HG03521 (cell line): ENCODE results near the gene TBRG4.
A peak's percentile ranks its signal among the peaks of the same experiment; 100 is the strongest.

Experiments
- ATAC-seq: cut with Tn5 transposase; IDR thresholded peaks from one replicate; pipeline ENCODE4 v1.9.1; 2021; ENCODE audit warnings: mild to moderate bottlenecking, moderate library complexity; ENCODE audit not compliant: unreplicated experiment

Gene TBRG4

DNA sequence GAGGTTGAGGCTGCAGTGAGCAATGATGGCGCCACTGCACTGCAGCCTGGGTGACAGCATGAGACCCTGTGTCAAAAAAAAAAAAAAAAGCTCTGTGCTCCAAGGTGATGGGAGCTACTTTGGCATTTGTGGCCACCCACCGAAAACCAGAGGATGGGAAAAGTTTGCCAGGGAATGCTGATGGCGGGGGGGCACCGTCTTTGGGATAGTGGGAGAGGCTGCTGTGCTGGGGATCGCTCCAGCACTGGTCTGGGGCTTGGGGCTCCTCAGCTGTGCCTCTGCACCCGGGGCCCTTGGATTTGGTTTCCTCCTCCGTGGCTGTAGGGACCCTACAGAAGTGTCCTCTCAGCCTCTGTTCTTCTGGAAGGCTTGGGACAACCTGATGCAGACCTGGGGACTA is 34.4 kb upstream of the TBRG4 start:
- no peak for ATAC-seq

DNA sequence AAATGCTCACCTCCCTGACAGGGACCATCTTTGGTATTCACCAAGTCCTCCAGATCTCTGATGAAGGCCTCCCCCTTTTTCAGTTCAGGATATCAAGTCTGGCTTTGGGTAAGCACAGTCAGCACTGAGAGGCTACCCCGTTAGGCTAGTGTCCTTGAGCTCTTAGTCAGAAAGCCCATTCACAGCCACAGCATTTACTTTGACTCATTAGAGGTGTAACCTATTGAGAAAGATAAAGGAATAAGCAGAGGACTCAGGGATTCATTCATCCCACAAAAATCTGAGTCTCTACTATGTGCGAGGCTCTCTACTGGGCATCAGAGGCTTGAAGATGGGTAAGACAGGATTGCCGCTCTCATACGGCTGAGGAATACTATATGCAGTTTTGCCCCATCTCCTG is 32.1 kb upstream of the TBRG4 start:
- no peak for ATAC-seq

DNA sequence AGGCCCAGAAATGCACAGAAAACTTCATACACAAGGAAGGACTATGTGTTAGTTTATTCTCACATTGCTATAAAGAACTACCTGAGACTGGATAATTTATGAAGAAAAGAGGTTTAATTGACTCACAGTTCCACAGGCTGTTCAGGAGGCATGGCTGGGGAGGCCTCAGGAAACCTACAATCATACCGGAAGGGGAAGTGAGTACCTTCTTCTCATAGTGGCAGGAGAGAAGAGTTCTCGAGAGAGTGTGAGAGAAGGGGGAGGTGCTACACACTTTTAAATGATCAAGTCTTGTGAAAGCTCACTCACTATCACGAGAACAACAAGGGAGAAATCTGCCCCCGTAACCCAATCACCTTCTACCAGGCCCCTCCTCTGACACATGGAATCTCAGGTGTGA is 29.3 kb upstream of the TBRG4 start:
- no peak for ATAC-seq

DNA sequence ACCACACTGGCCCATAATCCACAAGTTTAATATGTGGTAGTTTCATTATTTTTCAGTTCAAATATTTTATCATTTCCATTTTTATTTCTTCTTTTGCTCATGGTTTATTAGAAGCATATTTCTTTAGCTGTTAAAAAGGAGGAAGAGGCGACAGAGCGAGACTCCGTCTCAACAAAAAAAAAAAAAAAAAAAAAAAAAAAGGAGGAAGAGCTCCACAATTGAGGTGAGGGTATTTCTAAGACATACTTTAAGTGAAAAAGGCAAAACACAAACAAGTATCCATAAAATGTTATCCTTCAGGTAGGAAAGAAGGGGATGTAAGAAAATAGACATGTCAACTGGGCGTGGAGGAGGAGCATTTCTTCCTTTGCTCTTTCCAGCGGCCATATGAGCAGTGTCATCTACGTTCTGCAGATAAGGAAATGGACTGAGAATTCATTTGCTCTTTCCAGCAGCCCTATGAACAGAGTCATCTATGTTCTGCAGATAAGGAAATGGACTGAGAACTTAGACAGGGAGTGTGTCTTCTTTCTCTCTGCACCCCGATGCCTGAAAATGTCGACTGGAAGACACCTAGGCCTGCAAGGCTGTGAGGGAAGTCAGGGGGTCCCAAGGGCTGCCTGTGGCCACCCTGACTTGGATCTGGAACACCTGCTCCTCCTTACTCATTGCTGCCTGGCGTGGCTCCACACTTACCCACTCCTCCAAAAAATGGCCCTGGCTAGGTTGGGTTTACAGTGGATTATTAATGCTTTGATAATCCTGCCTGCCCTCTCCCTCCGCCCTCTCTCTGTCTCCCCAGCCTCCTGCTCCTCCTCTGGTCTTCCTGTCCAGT is 27.2 kb upstream of the TBRG4 start:
- no peak for ATAC-seq

DNA sequence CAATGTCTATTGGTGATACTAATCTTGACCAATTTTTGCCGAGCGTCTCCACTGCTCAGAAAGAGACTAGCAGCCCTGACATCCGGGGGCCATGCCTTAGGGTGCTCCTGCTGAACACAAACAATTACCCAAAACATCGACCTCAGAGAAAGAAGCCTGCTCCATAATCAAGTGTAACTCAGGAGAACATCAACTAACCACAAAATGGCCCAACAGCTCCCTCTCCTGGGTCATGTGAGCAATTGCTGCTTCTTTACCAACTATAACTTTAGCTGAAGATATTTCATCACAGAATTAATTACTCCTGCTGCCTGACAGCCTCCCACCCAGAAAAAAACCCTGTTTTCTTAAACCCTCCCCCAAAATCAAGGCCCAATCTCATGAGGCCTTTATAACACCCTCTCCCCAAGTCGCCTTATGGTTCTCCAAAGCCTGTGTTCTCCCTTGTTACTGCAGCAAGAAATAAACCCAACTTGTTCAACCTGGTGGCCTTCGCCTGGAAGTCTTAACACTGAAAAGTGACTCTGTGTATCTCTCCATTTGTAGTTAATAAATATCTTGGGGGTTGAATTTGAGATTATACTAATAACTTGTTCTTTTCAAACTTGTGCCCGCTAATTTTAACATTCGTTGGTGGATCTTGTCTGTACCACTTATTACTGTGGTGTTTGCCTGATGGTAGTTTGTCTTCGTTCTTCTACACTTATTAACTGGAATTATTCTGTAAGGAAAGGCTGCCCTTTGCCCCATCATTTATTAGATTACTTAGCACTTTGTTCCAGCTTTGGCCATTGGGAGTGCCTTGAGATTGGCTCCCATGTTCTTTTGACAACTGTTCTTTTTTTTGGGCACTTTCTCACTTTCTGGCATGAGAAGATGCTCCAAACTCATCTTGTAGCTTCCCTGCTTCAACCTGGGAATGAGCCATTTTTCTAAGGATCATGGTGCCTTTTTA is 24.9 kb upstream of the TBRG4 start:
- peak; percentile 63 for ATAC-seq

DNA sequence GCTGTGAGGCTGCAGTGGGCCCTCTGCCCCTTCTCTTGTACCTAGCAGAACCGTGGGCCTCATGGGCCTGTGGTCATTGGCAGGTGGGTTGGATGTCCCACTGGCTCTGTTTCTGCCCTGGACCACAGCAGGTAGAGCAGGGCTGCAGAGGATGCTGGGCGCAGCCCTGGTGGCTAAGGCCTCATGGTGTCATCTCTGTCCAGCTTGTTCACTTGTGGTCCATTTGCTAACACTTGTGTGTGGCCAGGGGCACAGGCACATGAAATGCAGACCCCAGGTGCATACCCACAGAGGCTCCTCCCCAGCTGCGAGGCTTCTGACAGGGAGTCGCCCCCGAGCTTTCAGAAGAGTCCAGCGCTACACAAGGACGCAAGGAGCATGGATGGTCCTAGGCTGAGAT is 22.4 kb upstream of the TBRG4 start:
- no peak for ATAC-seq

DNA sequence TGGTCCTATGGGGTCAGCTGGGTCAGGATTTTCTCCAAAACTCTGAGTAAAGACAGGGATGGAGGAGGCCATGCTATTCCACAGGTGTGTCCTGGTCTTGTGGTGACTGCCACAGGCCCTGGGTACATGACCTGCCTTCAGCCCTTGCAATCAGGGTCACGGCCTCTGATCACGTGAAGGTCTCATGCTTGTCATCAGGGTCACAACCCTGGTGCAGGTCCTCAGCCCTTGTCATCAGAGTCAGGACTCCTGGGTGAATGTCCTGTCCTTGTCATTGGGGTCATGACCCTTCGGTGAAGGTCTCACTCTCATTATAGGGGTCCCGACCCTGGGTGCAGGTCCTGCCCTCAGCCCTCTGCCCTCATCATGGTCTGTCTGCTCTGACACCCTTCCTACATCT is 21.9 kb upstream of the TBRG4 start:
- ATAC-seq = no peak

DNA sequence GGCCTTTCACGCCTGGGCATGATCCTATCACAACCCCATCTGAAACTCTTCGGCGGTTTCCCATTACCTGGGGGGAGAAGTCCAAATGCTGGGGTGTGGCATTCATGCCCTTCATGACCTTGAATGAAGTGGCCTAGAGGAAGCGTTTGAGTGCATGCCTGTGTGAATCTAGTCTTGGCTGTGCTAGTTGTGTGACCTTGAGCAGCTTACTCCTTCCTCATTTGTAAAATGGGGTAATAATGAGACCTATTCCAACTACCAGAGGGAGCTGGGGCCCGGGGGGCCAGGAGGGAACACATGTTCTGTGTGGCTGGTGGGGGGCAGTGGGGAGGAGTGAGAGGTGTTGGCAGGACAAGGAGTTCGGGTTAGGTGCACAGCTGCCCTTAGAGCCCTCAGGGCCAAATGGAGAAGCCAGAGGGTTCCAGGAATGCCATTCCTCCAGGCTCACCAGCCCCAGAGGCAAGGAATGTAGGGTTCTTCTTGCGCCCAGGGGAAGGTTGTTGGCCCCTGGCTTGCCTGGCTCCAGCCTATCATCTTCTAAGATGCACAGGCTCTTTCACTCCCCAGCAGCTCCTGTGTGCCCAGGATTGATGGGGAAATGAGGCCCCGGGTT is 21.3 kb upstream of the TBRG4 start:
- ATAC-seq = no peak

DNA sequence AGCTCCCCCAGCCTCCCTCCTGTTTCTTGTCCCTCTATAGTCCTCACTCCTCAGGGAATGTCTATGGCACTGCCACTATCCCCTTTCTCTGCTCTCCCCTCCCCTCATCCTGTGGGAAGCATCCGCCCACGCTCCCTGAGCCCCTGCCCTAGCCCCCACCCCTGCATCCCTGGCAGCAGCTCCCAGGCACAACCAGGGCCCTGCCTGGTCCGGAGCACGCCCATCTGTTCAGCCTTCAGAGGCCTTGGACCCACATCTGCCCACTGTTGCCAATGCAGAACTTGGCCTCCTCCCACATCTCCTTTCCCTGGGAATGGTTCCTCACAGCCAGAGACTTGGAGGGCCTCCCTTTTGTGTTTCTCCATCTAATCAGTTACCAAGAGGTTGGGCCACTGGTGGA is 20.4 kb upstream of the TBRG4 start:
- ATAC-seq = no peak

DNA sequence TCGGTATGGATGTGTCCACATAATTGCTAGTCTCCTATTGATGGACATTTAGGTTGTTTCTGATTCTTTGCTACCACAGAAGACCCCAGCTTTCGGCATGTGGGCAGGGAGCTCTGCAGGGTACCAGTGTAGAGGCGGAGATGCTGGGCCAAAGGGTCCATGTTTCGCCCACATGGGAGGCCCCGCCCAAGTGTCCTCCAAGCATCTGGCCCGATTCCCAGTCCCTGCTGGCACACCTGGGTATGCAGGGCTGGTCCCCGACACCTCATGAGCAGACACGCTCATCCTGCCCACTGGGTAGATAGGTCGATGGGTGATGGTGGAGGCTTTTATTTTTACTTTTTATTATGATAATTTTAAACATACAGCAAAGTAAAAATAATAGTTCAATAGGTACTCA is 19.4 kb upstream of the TBRG4 start:
- ATAC-seq = no peak

DNA sequence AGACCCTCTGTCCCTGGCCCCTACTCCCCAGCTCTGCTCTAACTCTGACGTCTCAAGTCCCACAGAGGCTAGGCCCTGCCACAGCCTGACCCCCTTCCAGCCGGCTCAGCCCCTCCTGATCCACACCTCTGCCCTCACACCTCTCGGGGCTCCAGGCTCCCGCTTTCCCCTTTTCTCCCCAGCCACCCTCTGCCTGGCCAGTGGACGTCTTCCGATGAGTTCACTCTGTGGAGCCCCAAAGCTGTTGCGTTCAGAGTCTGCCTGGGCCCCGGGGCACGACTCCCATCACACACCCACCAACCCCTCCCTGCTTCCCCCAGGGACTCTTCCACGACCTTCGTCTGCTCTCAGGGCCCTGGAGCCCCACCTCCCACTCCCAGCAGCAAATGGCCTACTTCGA is 18.4 kb upstream of the TBRG4 start:
- ATAC-seq = no peak

DNA sequence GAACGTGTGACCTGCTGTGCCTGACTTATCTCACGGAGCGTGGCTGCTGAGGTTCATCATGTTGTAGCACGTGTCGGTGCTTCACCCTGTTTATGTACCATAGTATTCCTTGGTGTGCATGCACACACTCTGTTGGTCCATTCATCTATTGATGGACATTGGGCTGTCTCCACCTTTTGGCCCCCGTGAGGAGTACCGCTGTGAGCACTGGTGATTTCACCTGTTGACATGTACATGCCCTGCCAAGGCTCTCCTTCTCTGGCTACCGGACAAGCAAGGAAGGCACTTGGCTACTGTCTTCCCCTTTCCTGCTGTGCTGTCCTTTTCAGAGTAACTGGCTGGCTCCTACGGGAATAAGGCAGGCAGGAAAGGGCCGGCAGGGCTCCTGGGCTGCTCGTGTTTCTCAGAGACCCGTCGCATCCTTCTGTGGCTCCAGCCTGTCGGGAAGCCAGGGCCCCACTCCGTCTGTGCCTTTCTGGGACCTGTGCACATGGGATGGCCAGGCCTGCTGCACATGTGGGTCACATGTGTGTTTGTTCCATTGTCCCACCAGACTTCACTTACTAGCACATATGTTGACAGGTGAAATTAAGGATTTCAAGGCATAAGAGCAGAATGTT is 17.8 kb upstream of the TBRG4 start:
- no peak for ATAC-seq

DNA sequence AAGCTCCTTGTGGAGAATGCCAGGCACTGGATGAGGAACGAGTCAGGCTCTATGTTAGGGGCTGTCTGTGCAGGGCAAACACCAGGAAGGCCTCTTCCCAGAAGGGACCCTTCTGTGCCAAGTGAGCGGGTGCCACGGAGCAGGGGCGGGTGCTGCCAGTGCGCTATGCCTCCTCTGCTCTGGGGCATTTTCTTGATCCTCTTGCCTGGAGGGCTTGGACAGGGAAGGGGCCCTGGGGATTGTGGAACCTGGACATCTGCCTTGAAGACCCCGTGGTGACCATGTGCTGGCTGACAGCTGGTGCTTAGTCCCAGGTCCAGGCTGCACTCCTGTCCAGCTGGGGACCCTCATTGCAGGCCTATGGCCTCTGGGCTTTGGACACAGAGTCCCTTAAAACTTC is 15.4 kb upstream of the TBRG4 start:
- ATAC-seq = no peak

DNA sequence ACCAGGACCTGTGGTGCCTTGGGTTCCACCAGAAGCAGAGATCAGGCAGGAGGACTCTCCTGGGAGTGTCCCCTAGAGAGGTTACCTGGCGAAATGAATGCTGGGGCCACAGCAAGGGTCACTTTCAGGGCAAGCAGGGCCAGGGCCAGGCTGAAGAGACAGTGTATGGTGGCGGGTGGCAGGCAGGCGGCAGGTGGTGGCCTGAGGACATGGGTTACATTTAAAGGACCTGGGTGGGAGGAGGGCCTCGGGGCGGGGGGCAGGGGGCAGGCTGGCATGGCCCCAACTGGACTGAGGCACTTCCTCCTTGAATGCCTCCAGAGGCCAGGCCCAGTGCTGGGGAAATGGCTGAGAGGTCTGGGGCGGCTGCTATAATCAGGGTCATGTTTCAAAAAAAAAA is 14.7 kb upstream of the TBRG4 start:
- no peak for ATAC-seq

DNA sequence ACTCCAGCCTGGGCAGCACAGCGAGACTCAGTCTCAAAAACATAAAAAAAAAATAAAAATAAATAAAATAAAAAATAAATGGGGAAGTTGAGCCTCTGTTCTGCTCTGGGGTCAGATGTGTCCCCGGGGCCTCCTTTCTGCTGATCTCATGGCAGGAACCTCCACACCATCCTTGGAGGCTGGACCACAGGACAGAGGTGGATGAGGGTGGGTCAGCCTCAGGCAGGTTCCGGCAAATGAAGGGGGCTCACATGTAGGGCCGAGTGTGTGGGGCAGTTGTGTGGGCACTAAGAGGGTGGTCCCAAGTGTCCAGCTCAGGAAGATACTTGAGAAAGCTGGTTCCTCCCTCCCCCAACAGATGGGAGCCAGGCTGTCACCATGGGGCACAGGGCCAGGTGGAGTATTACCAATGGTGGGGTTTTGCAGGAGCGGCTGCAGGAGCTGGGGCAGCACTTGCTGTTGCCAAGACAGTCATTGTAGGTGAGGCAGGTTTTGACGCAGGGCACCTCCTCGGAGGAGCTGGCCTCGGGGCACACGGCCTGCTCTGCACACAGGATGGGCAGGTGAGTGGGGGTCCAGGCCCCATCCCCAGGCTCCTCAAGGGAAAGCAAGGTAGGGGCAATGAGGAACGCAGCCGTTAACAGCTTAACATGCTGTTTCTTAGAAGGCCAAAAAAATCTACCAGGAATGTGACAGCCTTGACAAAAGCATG is 13.9 kb upstream of the TBRG4 start:
- no peak for ATAC-seq

DNA sequence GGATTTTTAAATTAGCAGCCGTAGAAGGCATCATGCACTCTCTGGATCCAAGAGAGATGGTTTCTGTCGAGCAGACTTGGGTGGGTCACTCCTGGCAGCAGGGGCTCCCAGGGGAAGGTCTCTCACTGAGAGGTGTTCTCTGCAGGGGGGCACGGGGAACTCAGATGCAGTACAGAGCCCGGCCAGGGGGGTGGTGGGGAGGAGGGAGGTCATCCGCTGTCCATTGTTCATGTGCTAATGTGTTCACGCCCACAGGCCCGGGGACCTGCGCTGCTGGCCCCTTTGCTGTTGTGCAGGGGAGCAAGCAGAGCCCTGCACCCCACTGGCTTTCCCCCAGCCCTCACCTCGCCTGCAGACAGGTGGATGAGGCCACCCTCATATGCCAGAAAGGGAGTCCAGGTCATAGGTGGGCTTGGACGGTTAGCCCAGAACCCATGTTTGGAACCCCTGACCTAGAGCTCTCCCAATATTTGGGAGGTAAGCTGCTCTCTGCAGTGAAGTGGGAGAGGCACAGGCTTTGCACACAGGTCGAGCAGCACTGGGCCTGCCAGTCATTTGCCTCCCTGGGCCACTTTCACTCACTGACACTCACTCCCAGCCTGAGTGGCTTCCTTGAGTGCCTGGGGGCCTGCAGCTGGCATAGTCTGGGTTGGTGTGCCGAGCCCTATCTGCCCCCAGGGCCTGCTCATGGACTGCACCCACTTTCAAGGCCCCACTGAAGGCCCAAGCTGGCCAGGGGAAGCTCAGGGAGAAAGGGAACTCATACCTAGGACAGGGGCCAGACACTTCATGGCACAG is 12.6 kb upstream of the TBRG4 start:
- no peak for ATAC-seq

DNA sequence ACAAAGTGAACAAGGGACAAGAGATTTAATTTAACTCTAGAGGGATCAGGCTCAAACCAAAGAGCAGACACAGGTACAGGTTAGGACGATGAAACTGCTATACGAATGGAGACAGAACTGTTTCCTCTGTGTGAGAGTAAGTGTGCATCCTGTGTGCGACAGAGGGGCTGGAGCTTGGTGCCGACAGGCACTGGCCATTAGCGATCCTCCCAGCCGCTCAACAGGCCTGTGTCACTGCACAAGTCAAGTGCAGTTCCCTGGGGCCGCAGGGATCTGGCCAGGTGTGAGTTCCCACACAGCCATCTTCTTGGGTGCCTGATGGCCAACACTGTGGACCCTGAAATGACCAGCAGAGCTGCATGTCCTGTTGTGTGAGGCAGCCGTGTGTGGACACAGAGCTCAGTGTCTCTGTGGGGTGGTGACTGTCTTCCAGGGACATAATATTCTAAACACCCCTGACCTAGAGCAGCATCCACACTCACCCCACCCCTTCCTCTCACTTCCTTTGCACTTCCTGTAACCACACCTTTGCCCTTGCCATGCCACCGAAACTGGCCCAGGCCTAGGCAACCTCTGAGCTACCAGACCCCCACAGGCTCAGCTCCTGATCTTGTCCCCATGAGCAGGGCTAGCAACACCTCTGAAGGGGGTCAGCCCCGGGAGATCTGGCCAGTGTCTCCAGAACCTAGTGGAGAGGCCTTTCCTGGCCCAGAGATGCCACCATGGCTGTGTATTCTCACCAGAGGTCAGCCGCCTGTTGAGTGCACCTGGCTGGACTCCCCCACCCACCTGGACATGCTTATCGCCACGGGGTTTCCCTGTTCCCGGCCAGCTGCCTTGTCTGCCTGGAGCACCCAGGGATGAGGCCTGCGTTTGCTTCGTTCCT is 11.7 kb upstream of the TBRG4 start:
- no peak for ATAC-seq

DNA sequence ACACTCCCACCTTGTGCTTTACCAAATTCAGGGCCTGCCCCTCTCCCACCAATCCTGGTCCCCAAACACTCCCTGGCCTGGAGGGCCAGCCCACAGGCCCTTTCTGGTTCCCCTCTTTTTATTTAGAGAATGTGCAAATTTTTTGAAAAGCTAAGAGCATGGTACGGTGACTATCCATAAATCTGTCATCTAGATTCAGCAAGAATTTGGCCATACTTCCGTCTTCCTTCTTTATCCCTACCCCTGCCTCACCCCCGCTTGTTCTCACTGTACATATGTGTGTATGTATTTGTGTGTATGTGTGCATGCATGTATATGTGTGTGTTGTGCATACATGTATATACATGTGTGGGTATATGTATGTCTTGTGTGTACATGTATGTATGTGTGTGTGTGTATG is 8.1 kb upstream of the TBRG4 start:
- ATAC-seq = no peak

DNA sequence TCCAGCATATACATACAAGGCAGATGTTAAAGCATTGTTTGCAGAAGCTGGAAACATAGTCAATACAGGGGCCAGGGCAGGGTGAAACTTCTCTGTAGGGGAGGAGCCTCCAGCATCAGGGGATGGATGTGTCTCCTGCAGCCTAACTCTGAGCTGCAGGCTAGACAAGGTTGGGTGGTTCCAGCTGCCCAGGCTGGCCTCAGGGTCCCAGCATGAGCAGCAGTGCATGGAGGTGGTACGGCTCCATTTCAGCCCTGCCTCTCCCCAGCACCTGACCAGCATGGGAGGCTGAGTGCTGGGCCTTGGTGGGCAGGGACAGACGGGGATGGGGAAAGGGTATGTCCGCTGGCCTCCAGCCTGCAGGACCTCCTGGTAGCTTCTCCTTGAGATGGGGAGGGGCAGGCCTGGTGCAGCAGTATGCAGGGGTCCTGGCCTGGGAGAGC is 7.4 kb upstream of the TBRG4 start:
- no peak for ATAC-seq
